Epithelial cell of esophagus (primary cell): Measurements from ENCODE around the gene TPCN1.
"Not testable (repeated sequence)": the region's sequence is repeated elsewhere in the genome, so short reads cannot be mapped to it uniquely, and the experiment has no call there.

Experiments
- DNase-seq: peaks from one replicate; pipeline ENCODE4 v3.0.0; 2010; ENCODE audit warnings: low read depth
- H3K4me3 ChIP-seq: 2 replicates; pipeline ENCODE4 v1.5.1; 2011; ENCODE audit warnings: mild to moderate bottlenecking, low read length, control low read depth
- CTCF ChIP-seq: IDR thresholded peaks from 2 replicates; pipeline ENCODE4 v1.5.1; 2011; ENCODE audit warnings: low read depth, mild to moderate bottlenecking, low read length, control low read depth, inconsistent platforms; ENCODE audit not compliant: insufficient read depth; ENCODE audit errors: missing control alignments

Gene TPCN1

GRCh38 chr12:113202300-113203075 lies 18.8 kb upstream of the TPCN1 start:
- DNase-seq, result no peak
- H3K4me3 ChIP-seq, result no peak overlapping the region
- TF ChIP-seq CTCF, result no peak

- TF ChIP-seq CTCF, result no peak
- DNase-seq, result no peak
- H3K4me3 ChIP-seq, result no peak overlapping the region
Observed at GRCh38 chr12:113203852-113204760, 17.2 kb upstream of the TPCN1 start.

GRCh38 chr12:113204804-113205203 lies 16.5 kb upstream of the TPCN1 start:
- no peak for DNase-seq

GRCh38 chr12:113206802-113207201 lies 14.5 kb upstream of the TPCN1 start:
- not testable (repeated sequence) for DNase-seq, H3K4me3 ChIP-seq

More at GRCh38 chr12:113204804-113205203, 16.5 kb upstream of the TPCN1 start:
- TF ChIP-seq CTCF, result no peak
- no peak overlapping the region for H3K4me3 ChIP-seq

GRCh38 chr12:113207613-113208040 lies 13.6 kb upstream of the TPCN1 start:
- no peak for TF ChIP-seq CTCF
- H3K4me3 ChIP-seq, result no peak overlapping the region
- DNase-seq, result no peak

GRCh38 chr12:113208041-113208934 lies 13.0 kb upstream of the TPCN1 start:
- TF ChIP-seq CTCF, result no peak
- no peak for DNase-seq
- H3K4me3 ChIP-seq, result no peak overlapping the region
